CD8-positive, alpha-beta memory T cell (primary cell): ENCODE results near the gene RAET1E. TPM values are rescaled to one million over a fixed set of nuclear protein-coding genes. Genes with fewer than 3 reads are reported as not detected.
"Not testable (repeated sequence)": the region's sequence is repeated elsewhere in the genome, so short reads cannot be mapped to it uniquely, and the experiment has no call there.

Experiments
- CTCF ChIA-PET: fragments of 350-600 bp; sonication (Branson Sonifier 250); formaldehyde crosslinking; loops from one replicate; lab custom pipeline; 2021; ENCODE audit warnings: antibody characterized with exemption; lab: Charles Lee
- POLR2A ChIA-PET: fragments of 350-600 bp; sonication (Branson Sonifier 250); formaldehyde crosslinking; loops from one replicate; lab custom pipeline; 2021; ENCODE audit warnings: antibody characterized with exemption; lab: Charles Lee
- DNase-seq, 5 donors: peaks; one replicate each; pipeline versions ENCODE4 v3.0.0 to v3.0.0-alpha.2; 2020 to 2022; ENCODE audit warnings: mixed read lengths in 1 of 5
- H3K27ac ChIP-seq: one replicate; pipeline ENCODE4 v1.7.0; 2013; ENCODE audit warnings: low read depth, mild to moderate bottlenecking, low read length, moderate library complexity
- H3K27me3 ChIP-seq: 2 replicates; pipeline ENCODE4 v1.7.0; 2013; ENCODE audit warnings: low read length, mild to moderate bottlenecking; ENCODE audit not compliant: insufficient read depth, poor library complexity, severe bottlenecking
- H3K36me3 ChIP-seq: 2 replicates; pipeline ENCODE4 v1.7.0; 2013; ENCODE audit warnings: mild to moderate bottlenecking, low read length, moderate library complexity; ENCODE audit not compliant: insufficient read depth
- H3K4me1 ChIP-seq: 2 replicates; pipeline ENCODE4 v1.7.0; 2013; ENCODE audit warnings: mild to moderate bottlenecking, low read length, moderate library complexity; ENCODE audit not compliant: insufficient read depth
- H3K4me3 ChIP-seq: 2 replicates; pipeline ENCODE4 v1.7.0; 2013; ENCODE audit warnings: mild to moderate bottlenecking, low read length
- H3K9me3 ChIP-seq: 2 replicates; pipeline ENCODE4 v1.7.0; 2013; ENCODE audit warnings: mild to moderate bottlenecking, low read length
- H3K27ac Mint-ChIP-seq, 8 donors: one replicate each; pipeline ENCODE4 v1.8.0; 2020 to 2021; ENCODE audit warnings: mixed read lengths in 8 of 8, mild to moderate bottlenecking in 6 of 8, inconsistent platforms in 3 of 8, moderate library complexity in 3 of 8
- H3K27me3 Mint-ChIP-seq, 2 donors: one replicate each; pipeline ENCODE4 v1.8.0; 2020 to 2021; ENCODE audit warnings: mixed read lengths in 2 of 2, mild to moderate bottlenecking in 1 of 2, moderate library complexity in 1 of 2
- H3K36me3 Mint-ChIP-seq, 3 donors: one replicate each; pipeline ENCODE4 v1.8.0; 2020 to 2021; ENCODE audit warnings: mixed read lengths in 3 of 3, inconsistent platforms in 1 of 3, mild to moderate bottlenecking in 1 of 3
- H3K4me1 Mint-ChIP-seq, 3 donors: one replicate each; pipeline ENCODE4 v1.8.0; 2020 to 2021; ENCODE audit warnings: mixed read lengths in 3 of 3, inconsistent platforms in 1 of 3, mild to moderate bottlenecking in 1 of 3
- H3K4me3 Mint-ChIP-seq, 7 donors: one replicate each; pipeline ENCODE4 v1.8.0; 2020 to 2021; ENCODE audit warnings: mixed read lengths in 7 of 7, mild to moderate bottlenecking in 6 of 7, moderate library complexity in 4 of 7, inconsistent platforms in 2 of 7
- H3K9me3 Mint-ChIP-seq, 5 donors: one replicate each; pipeline ENCODE4 v1.8.0; 2020 to 2022; ENCODE audit warnings: mixed read lengths in 5 of 5, mild to moderate bottlenecking in 3 of 5, moderate library complexity in 2 of 5, inconsistent platforms in 1 of 5
- polyA plus RNA-seq: library from polyadenylated mRNA; unstranded; fragments of 300-500 nt; fragmentation: Illumina TruSeq; gene quantifications from one replicate; pipeline ENCODE4 v1.2.3, GENCODE V29; 2021
- total RNA-seq, 2 experiments: library from RNA; stranded (reverse); gene quantifications; one replicate each; pipeline ENCODE4 v1.2.3, GENCODE V29; 2021

The RAET1E gene
- total and polyA plus RNA-seq, 3 experiments from 2014 or later = not detected

GRCh38 chr6:149899926-149900619 lies 2.2 kb upstream of the RAET1E start:
- Histone ChIP-seq H3K4me3 (no peak overlapping the region), H3K36me3 (no peaks in the 10 kb centered on the region), H3K9me3 (no peaks in the 10 kb centered on the region), H3K4me1 (peaks cover 7% of the 10 kb centered on the region), H3K27me3 (peaks cover 4% of the 10 kb centered on the region), H3K27ac (no peak overlapping the region)
- POLR2A ChIA-PET = no interaction called here
- DNase-seq = no peak
- CTCF ChIA-PET = no interaction called here
- Mint-ChIP-seq H3K27me3 (peaks cover 13 to 21% of the 10 kb centered on the region in 2 donors), H3K27ac (no peak overlapping the region), H3K9me3 (no peaks in the 10 kb centered on the region), H3K4me3 (peak overlapping the region in 1 of 7 donors; percentile 44), H3K36me3 (no peaks in the 10 kb centered on the region), H3K4me1 (peaks cover 10 to 23% (median 11%) of the 10 kb centered on the region in 3 donors)

- Histone ChIP-seq H3K4me3 (no peak overlapping the region), H3K27ac (no peak overlapping the region), H3K4me1 (peaks cover 7% of the 10 kb centered on the region), H3K36me3 (no peaks in the 10 kb centered on the region), H3K27me3 (peaks cover 4% of the 10 kb centered on the region), H3K9me3 (no peaks in the 10 kb centered on the region)
- Mint-ChIP-seq H3K4me1 (peaks cover 10 to 23% (median 11%) of the 10 kb centered on the region in 3 donors), H3K36me3 (no peaks in the 10 kb centered on the region), H3K27ac (no peak overlapping the region), H3K27me3 (peaks cover 14 to 18% of the 10 kb centered on the region in 2 donors), H3K4me3 (no peak overlapping the region), H3K9me3 (no peaks in the 10 kb centered on the region)
- CTCF ChIA-PET = no interaction called here
- POLR2A ChIA-PET = no interaction called here
- no peak for DNase-seq
Observed at GRCh38 chr6:149899486-149899885, 1.6 kb upstream of the RAET1E start.

GRCh38 chr6:149898966-149899365 lies 1.1 kb upstream of the RAET1E start:
- CTCF ChIA-PET = no interaction called here
- POLR2A ChIA-PET = no interaction called here

GRCh38 chr6:149897015-149897697 lies 757 bp downstream of the RAET1E start:
- CTCF ChIA-PET = no interaction called here
- H3K27ac Mint-ChIP-seq = peak overlapping the region in 1 of 8 donors; percentile 18

More at GRCh38 chr6:149898966-149899365, 1.1 kb upstream of the RAET1E start:
- H3K36me3 ChIP-seq = no peaks in the 10 kb centered on the region
- DNase-seq = no peak
- H3K4me3 ChIP-seq = no peak overlapping the region
- H3K9me3 ChIP-seq = no peaks in the 10 kb centered on the region
- Mint-ChIP-seq H3K27ac (no peak overlapping the region), H3K4me3 (no peak overlapping the region), H3K27me3 (peaks cover 14 to 17% of the 10 kb centered on the region in 2 donors), H3K4me1 (peaks cover 10 to 23% (median 11%) of the 10 kb centered on the region in 3 donors), H3K9me3 (no peaks in the 10 kb centered on the region), H3K36me3 (no peaks in the 10 kb centered on the region)
- peaks cover 4% of the 10 kb centered on the region for H3K27me3 ChIP-seq
- no peak overlapping the region for H3K27ac ChIP-seq
- H3K4me1 ChIP-seq = peaks cover 7% of the 10 kb centered on the region

GRCh38 chr6:149896491-149896890 lies 1.4 kb downstream of the RAET1E start:
- ChIA-PET CTCF (no interaction called here), POLR2A (no interaction called here)
- H3K4me3 ChIP-seq = no peak overlapping the region
- H3K4me3 Mint-ChIP-seq = peak overlapping the region in 2 of 7 donors; percentile 9 to 57
- H3K36me3 ChIP-seq = no peaks in the 10 kb centered on the region
- H3K36me3 Mint-ChIP-seq = no peaks in the 10 kb centered on the region
- H3K4me1 Mint-ChIP-seq = peaks cover 10 to 23% (median 11%) of the 10 kb centered on the region in 3 donors
- peaks cover 7% of the 10 kb centered on the region for H3K4me1 ChIP-seq
- no peak for DNase-seq
- H3K27me3 ChIP-seq = peaks cover 4% of the 10 kb centered on the region
- H3K9me3 ChIP-seq = no peaks in the 10 kb centered on the region
- no peaks in the 10 kb centered on the region for H3K9me3 Mint-ChIP-seq
- peaks cover 10 to 19% of the 10 kb centered on the region in 2 donors for H3K27me3 Mint-ChIP-seq
- peak overlapping the region in 3 of 8 donors; percentile 12 to 87 (median 12) for H3K27ac Mint-ChIP-seq
- H3K27ac ChIP-seq = no peak overlapping the region

More at GRCh38 chr6:149897015-149897697, 757 bp downstream of the RAET1E start:
- H3K4me3 Mint-ChIP-seq = peak overlapping the region in 5 of 7 donors; percentile 9 to 57 (median 38)
- H3K27me3 ChIP-seq = peaks cover 4% of the 10 kb centered on the region
- peaks cover 7% of the 10 kb centered on the region for H3K4me1 ChIP-seq
- no peak overlapping the region for H3K27ac ChIP-seq
- no peaks in the 10 kb centered on the region for H3K36me3 Mint-ChIP-seq
- H3K4me3 ChIP-seq = no peak overlapping the region
- no peaks in the 10 kb centered on the region for H3K36me3 ChIP-seq
- H3K4me1 Mint-ChIP-seq = peaks cover 10 to 23% (median 11%) of the 10 kb centered on the region in 3 donors
- POLR2A ChIA-PET = no interaction called here
- H3K9me3 ChIP-seq = no peaks in the 10 kb centered on the region
- peaks cover 8 to 21% of the 10 kb centered on the region in 2 donors for H3K27me3 Mint-ChIP-seq
- H3K9me3 Mint-ChIP-seq = no peaks in the 10 kb centered on the region
- no peak for DNase-seq

GRCh38 chr6:149895833-149896271 lies 2.1 kb downstream of the RAET1E start:
- H3K27me3 ChIP-seq = peaks cover 4% of the 10 kb centered on the region
- Mint-ChIP-seq H3K36me3 (no peaks in the 10 kb centered on the region), H3K27me3 (peaks cover 12 to 18% of the 10 kb centered on the region in 2 donors), H3K4me1 (peaks cover 10 to 23% (median 11%) of the 10 kb centered on the region in 3 donors), H3K4me3 (peak overlapping the region in 2 of 7 donors; percentile 3 to 22), H3K9me3 (no peaks in the 10 kb centered on the region), H3K27ac (peak overlapping the region in 2 of 8 donors; percentile 18 to 21)
- no peaks in the 10 kb centered on the region for H3K9me3 ChIP-seq
- ChIA-PET CTCF (no interaction called here), POLR2A (no interaction called here)
- no peaks in the 10 kb centered on the region for H3K36me3 ChIP-seq
- H3K4me1 ChIP-seq = peaks cover 7% of the 10 kb centered on the region
- H3K27ac ChIP-seq = no peak overlapping the region
- H3K4me3 ChIP-seq = no peak overlapping the region
- DNase-seq = peak in 3 of 5 donors; percentile 31 to 59 (median 46)

- no peak overlapping the region for H3K4me3 Mint-ChIP-seq
- peaks cover 16 to 17% of the 10 kb centered on the region in 2 donors for H3K27me3 Mint-ChIP-seq
Observed at GRCh38 chr6:149895048-149895590, 2.8 kb downstream of the RAET1E start.

GRCh38 chr6:149891864-149892263 lies 6.0 kb downstream of the RAET1E start:
- H3K4me3 Mint-ChIP-seq, H3K4me1 ChIP-seq, H3K9me3 ChIP-seq, H3K27ac Mint-ChIP-seq, H3K27ac ChIP-seq, H3K9me3 Mint-ChIP-seq, CTCF ChIA-PET, H3K4me3 ChIP-seq, H3K27me3 ChIP-seq, POLR2A ChIA-PET, H3K36me3 Mint-ChIP-seq, H3K36me3 ChIP-seq, DNase-seq: not testable (repeated sequence)
- peaks cover 17 to 35% of the 10 kb centered on the region in 2 donors for H3K27me3 Mint-ChIP-seq
- peaks cover 7 to 14% (median 7%) of the 10 kb centered on the region in 3 donors for H3K4me1 Mint-ChIP-seq

More at GRCh38 chr6:149895048-149895590, 2.8 kb downstream of the RAET1E start:
- H3K9me3 Mint-ChIP-seq = no peaks in the 10 kb centered on the region
- no peaks in the 10 kb centered on the region for H3K9me3 ChIP-seq
- peaks cover 10 to 23% (median 11%) of the 10 kb centered on the region in 3 donors for H3K4me1 Mint-ChIP-seq
- peaks cover 7% of the 10 kb centered on the region for H3K4me1 ChIP-seq
- no peak for DNase-seq
- H3K4me3 ChIP-seq = no peak overlapping the region
- ChIA-PET CTCF (no interaction called here), POLR2A (no interaction called here)
- no peaks in the 10 kb centered on the region for H3K36me3 Mint-ChIP-seq
- no peak overlapping the region for H3K27ac Mint-ChIP-seq
- H3K27me3 ChIP-seq = no peaks in the 10 kb centered on the region
- no peaks in the 10 kb centered on the region for H3K36me3 ChIP-seq
- no peak overlapping the region for H3K27ac ChIP-seq
